Adipose tissue (tissue), 3 donors: ENCODE data around the gene NGRN. TPM values are rescaled to one million over a fixed set of nuclear protein-coding genes. Genes with fewer than 3 reads are reported as not detected.
"Not testable (repeated sequence)": the region's sequence is repeated elsewhere in the genome, so short reads cannot be mapped to it uniquely, and the experiment has no call there.

Source experiments
- H3K27ac ChIP-seq: one replicate; pipeline ENCODE4 v1.5.1; 2013; ENCODE audit warnings: low read depth, low read length
- WGBS, 3 donors: extraction: QIAGEN DNeasy Blood & Tissue Kit; methylation state at CpG; one replicate each; pipeline ENCODE4 v1.1.7; 2013; 5-methylcytosine and 5-hydroxymethylcytosine counted together
- polyA plus RNA-seq, 3 donors: library from polyadenylated mRNA; stranded (reverse); fragments of 200-250 nt; gene quantifications; one replicate each; pipeline ENCODE4 v1.2.3, GENCODE V29; 2013
- donor health status: healthy with polysubstance abuse.
- donor health status: Bipolar disorder and iron deficiency.
- donor health status: healthy.

Gene NGRN
- polyA plus RNA-seq, 3 donors = 25.0 to 91.9 (median 64.1) TPM

DNA sequence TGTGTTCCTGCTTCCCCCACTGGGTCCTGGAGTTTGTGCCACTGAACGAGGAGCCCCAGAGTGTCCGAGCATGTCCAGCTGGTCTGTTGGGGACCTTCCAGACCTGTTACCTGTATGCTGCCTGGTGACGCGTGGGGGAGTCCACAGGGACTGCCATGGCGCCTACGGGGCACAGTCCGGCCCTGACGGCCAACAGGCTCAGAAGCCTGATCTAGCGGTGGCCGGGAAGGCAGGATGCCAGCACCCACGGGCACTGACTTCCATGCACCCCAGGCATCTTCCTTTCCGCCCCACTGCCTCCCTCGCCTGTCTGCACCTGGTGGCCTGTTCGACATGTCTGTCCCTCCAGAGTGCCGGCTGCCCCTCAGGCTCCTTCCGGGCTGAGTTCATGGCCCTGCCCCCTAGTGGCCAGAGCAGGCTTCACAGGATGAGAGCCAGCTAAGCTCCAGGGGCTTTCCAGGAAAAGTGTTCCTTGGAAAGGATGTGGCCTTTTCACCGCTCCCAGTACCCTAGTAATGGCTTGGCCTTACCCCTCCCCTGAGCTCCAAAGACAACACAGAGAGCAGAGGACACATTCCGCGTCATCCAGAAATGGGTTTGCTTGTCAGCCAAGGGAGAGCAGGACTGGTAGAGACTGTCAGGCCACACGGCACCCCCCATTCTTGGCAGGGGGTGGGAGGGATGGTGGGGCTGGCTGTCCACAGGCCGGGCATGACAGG is 35.7 kb downstream of the NGRN start:
- 64 to 70% (median 66%) methylated on average over 21 of the region's 21 CpGs for WGBS, 3 donors
- no peak overlapping the region for H3K27ac ChIP-seq

DNA sequence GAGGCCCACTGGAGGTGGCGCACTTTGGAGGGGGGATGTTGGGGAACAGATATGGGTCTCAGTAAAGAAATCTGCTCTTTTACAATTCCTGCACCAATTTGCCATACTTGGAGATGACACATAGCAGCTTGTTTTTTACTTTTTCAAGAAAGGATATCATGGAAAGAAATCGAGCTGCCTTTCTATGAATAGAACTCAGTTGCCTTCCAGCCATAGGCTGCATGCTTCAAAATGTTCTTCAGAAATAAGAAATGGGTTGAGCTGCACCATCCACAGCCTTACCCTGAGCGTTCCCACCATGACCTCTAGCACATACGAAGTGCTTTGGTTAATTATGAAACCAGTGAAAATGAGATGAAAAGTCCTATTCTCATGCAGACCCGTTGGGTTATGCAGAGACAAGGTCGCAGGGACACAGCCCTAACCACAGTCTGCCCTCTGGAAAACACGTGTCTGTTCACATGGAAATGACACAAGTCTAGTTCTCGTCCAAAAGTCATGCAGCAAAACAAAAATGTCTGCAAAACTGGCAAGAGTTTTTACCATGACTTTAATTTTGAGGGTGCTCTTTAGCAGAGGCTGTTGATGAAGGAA is 36.3 kb downstream of the NGRN start:
- H3K27ac ChIP-seq = no peak overlapping the region
- 39 to 74% (median 66%) methylated on average over 8 of the region's 8 CpGs for WGBS, 3 donors

DNA sequence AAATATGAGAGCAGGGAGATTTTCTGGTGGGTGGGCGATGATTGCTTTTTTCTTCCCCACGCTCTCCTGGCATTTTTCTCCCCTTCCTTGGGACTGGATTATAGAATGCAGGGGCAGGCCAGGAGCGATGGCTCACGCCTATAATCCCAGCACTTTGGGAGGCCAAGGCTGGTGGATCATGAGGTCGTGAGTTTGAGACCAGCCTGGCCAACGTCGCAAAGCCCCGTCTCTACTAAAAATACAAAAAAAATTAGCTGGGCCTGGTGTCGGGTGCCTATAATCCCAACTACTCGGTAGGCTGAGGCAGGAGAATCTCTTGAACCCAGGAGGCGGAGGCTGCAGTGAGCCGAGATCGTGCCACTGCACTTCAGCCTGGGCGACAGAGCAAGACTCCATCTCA is 39.9 kb downstream of the NGRN start:
- H3K27ac ChIP-seq = not testable (repeated sequence)
- WGBS, 3 donors = 95 to 96% (median 95%) methylated on average over 14 of the region's 14 CpGs

DNA sequence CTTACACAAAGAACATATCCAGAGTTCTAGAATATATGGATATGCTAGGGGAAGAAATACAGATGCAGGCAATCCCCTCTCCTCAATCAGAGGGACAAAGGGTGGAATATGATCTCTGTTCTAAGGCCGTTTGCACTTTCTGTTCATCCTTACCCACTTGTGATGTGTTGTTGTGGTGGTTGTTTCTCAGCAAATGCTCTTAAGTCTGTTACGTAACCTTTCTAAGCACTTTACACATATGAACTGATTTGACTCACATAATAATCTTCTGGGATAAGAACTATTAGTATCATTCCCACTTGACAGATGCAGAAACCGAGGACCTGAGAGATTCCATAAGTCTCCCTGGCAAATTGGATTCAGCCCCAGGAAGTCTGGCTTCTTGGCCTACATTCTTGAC is 40.5 kb downstream of the NGRN start:
- WGBS, 3 donors = 71 to 82% (median 72%) methylated on average over 3 of the region's 3 CpGs
- no peak overlapping the region for H3K27ac ChIP-seq

DNA sequence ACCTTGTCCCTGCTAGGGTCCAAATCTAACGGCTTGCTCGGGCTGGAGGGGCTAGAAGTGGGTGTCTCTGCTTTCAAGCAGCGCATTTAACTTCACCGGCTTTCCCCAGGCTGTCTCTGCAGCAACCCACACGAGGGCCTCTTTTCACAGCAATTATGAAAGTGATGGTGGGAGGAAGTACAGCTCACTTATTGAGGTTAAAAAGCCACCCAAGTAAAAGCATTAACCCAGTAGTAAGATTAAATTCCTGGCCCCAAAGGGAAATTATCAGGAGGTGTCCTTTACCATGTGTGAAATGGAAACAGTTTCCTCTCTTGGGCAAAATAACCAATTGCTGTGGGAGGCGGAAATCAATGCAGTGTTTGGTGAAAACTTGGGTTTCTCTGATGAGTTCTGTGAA is 41.1 kb downstream of the NGRN start:
- WGBS, 3 donors = 28 to 58% (median 29%) methylated on average over 6 of the region's 6 CpGs
- no peak overlapping the region for H3K27ac ChIP-seq

DNA sequence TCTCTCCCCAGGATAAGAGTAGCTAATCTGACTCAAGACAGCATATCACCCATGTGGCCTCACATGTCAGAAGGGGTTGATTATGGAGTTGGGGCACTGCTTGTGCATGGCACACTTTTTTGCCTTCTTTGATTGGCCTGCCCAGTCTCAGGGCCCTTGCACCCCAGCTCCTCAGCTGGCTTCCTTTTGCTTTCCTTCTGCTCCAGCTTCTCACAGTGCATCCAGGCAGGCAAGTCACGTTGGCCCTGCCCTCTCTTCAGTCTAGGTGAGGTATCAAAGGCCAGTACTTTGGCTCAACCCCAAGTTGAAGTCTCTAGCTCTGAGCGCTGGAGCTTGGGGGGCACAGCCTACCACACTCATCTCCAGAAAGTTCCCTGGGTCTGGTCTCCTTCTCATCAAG is 42.2 kb downstream of the NGRN start:
- WGBS, 3 donors = 67 to 93% (median 92%) methylated on average over 2 of the region's 2 CpGs

DNA sequence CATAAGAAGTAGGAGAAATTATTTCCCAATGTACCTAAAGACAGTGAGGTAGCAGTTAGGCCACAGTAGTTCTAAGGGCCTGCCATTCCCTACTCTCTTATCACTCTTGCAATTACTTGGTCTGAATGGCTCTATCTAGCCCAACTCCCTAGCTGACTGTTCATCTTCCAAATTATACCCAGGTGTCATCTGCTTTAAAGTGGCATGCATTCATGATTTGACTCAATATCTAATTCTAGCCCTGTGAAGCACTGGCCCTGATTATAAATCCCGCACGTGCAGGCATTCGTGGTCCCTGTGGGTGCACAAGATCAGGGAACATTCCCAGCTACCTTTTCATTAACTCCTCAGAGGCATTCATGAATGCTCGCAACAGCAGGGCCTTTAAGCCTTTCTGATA is 43.5 kb downstream of the NGRN start:
- 92 to 95% (median 94%) methylated on average over 4 of the region's 4 CpGs for WGBS, 3 donors
- H3K27ac ChIP-seq = no peak overlapping the region

More for the DNA sequence above, 42.2 kb downstream of the NGRN start:
- H3K27ac ChIP-seq = no peak overlapping the region

DNA sequence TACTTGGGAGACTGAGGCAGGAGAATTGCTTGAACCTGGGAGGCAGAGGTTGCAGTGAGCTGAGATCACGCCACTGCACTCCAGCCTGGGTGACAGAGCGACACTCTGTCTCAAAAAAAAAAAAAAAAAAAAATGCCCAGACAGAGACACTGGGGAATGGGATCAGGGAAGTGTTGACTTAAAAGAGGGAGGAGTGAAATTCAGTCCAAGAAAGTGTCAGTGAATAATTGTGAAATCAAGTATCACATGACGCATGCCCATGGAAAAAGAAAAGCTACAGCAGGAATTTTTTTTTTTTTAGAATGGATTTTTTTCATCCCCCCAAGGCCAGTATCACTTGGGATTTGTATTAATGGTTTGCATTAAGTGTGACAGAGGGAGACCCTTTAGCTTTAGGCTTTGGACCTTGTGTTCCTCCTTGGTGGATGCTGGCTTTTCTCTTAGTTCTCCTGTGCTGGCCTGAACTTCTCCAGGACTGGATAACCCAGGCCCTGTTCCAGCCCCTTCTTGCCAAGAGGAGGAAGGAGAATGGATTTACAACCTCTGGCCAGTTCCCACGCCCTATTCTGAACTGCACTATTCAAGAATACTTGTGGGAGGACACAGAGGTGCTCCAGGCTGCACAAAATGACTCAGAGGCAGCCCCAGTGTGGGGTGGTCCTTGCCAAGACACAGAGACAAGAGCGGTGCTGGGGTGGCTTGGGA is 50.0 kb downstream of the NGRN start:
- H3K27ac ChIP-seq = no peak overlapping the region
- WGBS, 3 donors = 15 to 54% (median 39%) methylated on average over 3 to 5 of the region's 5 CpGs

DNA sequence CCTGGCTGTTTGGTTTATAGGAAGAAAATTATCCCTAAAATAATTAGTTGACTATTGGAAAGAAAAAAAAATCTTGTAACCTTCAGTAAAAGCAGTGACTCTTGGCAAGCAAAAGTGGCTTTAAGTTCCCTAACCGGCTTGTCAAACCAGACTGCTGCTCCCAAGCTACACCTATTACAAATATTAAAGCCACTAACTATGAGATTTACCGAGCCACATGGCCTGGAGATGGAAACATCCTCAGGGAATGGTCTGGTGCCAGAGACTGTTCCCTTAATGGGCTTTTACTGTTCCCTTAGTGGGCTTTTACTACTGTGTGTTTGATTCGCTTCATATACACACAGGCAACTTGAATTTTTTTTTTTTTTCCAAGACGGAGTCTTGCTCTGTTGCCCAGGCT is 50.7 kb downstream of the NGRN start:
- no peak overlapping the region for H3K27ac ChIP-seq
- WGBS, 3 donors = 20 to 72% (median 59%) methylated on average over 4 of the region's 4 CpGs

DNA sequence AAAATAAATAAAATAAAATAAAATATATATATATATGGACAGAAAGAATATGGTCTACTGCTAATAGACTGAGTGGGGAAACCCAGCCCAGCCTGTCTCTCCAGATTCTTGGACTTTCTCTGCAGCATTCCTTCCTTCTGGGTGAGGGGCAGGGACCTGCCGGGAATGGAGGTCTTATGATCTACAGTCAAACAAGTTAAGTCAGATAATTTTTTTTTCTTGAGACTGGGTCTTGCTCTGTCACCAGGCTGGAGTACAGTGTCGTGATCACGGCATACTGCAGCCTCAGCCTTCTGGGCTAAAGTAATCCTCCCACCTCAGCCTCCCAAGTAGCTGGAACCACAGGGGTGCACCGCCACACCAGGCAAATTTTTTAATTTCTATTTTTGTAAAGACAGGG is 53.1 kb downstream of the NGRN start:
- WGBS, 3 donors = 71 to 88% (median 84%) methylated on average over 4 of the region's 4 CpGs
- H3K27ac ChIP-seq = no peak overlapping the region

DNA sequence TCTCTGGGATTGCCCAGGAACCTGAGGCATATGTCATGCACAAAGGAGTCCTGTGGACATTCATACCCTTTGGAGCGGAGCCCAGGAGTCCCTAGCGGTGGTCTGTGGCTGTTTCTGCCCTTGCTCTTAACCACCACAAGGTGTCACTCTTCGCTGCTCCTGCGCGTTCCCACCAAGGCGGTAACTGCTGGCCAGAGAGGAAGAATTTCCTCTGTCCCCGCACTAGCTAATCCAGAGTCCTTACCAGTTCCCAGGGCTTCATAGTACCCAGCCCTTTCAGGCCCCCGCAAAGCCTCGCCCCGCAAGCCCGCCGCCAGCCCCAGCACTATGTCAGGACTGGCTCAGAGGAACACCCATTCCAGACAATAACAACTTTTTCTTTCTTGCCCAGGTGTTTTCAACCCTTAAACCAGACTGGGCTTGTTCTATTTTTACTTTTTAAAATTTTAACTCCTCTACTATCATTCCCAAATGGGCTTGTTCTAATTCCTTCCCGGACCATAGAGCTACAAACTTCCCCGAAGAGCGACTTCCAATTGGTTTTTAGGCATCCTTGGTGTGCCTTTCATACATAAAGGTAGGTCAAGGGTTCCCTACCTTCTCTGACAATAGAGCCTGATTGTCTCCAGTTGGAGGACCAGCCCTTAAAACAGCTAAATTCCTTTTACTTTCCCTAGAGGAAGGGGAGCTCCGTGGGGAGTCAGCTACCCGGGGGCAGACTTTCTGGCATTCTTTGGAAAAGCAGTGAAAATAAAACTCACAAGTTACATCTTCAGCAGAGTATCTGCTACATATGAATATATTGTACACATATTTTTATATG is 54.8 kb downstream of the NGRN start:
- H3K27ac ChIP-seq = no peak overlapping the region
- WGBS, 3 donors = 13 to 18% (median 17%) methylated on average over 17 of the region's 17 CpGs

DNA sequence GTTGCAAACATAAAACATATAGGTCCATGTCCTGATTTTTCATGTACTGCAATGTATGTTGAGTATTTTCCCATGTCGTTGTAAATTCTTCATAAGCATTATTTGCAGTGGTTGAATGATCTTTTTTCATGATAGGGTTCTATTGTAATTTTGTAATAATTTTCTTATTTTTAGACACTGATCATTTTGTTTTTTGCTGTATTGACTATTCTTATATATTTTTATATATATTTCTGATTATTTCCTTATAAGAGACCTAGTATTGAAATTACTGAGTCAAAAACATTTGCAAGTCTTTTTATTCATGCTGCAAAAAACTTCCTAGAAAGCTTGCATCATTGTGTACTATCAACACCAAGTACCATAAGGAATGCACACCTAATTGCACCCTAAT is 55.4 kb downstream of the NGRN start:
- H3K27ac ChIP-seq = no peak overlapping the region
- WGBS, 3 donors = 78 to 86% (median 84%) methylated on average over 1 of the region's 1 CpG

Other genes with a start within 250 kb of the NGRN start
- 100 to 1,000 TPM in 1 of 3 donors, 10 to 100 TPM in 2; 26.3 to 144 (median 91.9) TPM for gene IDH2, start 163.2 kb upstream of the NGRN start, polyA plus RNA-seq
- gene SEMA4B, start 64.3 kb upstream of the NGRN start, polyA plus RNA-seq = 10 to 100 TPM in 2 of 3 donors, 1 to 10 TPM in 1; 4.7 to 39.1 (median 23.3) TPM
- 100 to 1,000 TPM; 105 to 188 (median 112) TPM for gene CIB1, start 31.7 kb upstream of the NGRN start, polyA plus RNA-seq
- gene GDPGP1, start 31.5 kb upstream of the NGRN start, polyA plus RNA-seq = 1 to 10 TPM; 2.6 to 3.7 (median 2.8) TPM
- gene TTLL13, start 16.1 kb upstream of the NGRN start, polyA plus RNA-seq = under 1 TPM in 1 of 3 donors, not detected in 2; 0.08 TPM
- gene ZNF774, start 86.6 kb downstream of the NGRN start, polyA plus RNA-seq = 1 to 10 TPM in 1 of 3 donors, under 1 TPM in 1, not detected in 1; 0.24 to 1.1 TPM
- 10 to 100 TPM; 43.6 to 75.2 (median 54.3) TPM for gene IQGAP1, start 122.6 kb downstream of the NGRN start, polyA plus RNA-seq